ENCODE data around the gene GNPTG.
A peak's percentile ranks its signal among the peaks of the same experiment; 100 is the strongest.

Gene GNPTG

GRCh38 chr16:1333854-1334700 lies 17.7 kb upstream of the GNPTG start:
- no peak for DNase-seq (ENCODE audit: low read depth)

- DNase-seq (ENCODE audit: low read depth) = no peak
Observed at GRCh38 chr16:1334739-1335138, 17.0 kb upstream of the GNPTG start.

GRCh38 chr16:1335211-1335971 lies 16.3 kb upstream of the GNPTG start:
- no peak for DNase-seq (ENCODE audit: low read depth)

GRCh38 chr16:1335996-1336395 lies 15.7 kb upstream of the GNPTG start:
- DNase-seq (ENCODE audit: low read depth) = no peak

- DNase-seq (ENCODE audit: low read depth) = no peak
Observed at GRCh38 chr16:1336619-1337018, 15.1 kb upstream of the GNPTG start.

GRCh38 chr16:1337486-1337885 lies 14.2 kb upstream of the GNPTG start:
- no peak for DNase-seq (ENCODE audit: low read depth)

GRCh38 chr16:1338119-1338730 lies 13.5 kb upstream of the GNPTG start:
- DNase-seq (ENCODE audit: low read depth) = no peak

GRCh38 chr16:1338855-1339675 lies 12.7 kb upstream of the GNPTG start:
- DNase-seq (ENCODE audit: low read depth) = no peak

- no peak for DNase-seq (ENCODE audit: low read depth)
Observed at GRCh38 chr16:1340730-1341494, 10.8 kb upstream of the GNPTG start.

- no peak for DNase-seq (ENCODE audit: low read depth)
Observed at GRCh38 chr16:1341495-1342420, 10.0 kb upstream of the GNPTG start.

GRCh38 chr16:1342526-1343427 lies 9.0 kb upstream of the GNPTG start:
- peak; percentile 90 for DNase-seq (ENCODE audit: low read depth)

GRCh38 chr16:1343428-1344242 lies 8.1 kb upstream of the GNPTG start:
- DNase-seq (ENCODE audit: low read depth) = no peak

- no peak for DNase-seq (ENCODE audit: low read depth)
Observed at GRCh38 chr16:1344499-1344898, 7.2 kb upstream of the GNPTG start.

- no peak for DNase-seq (ENCODE audit: low read depth)
Observed at GRCh38 chr16:1345087-1345486, 6.6 kb upstream of the GNPTG start.

- DNase-seq (ENCODE audit: low read depth) = no peak
Observed at GRCh38 chr16:1345651-1346421, 5.9 kb upstream of the GNPTG start.

- no peak for DNase-seq (ENCODE audit: low read depth)
Observed at GRCh38 chr16:1346422-1347285, 5.1 kb upstream of the GNPTG start.

Measured in activated gamma-delta T cell treated with anti-CD3 and anti-CD28 coated beads, Interleukin-2, amount 50 U/mL, for 16 hours (primary cell).